HEK293 (cell line): ENCODE data around the gene VAV3.
A peak's percentile ranks its signal among the peaks of the same experiment; 100 is the strongest.

Experiments used
- CTCF ChIA-PET: fragments of 350-600 bp; formaldehyde crosslinking; extraction: SDS; loops from one replicate; lab custom pipeline; 2021; ENCODE audit warnings: antibody characterized with exemption; lab: Yijun Ruan, JAX
- POLR2A ChIA-PET: fragments of 300-600 bp; formaldehyde crosslinking; extraction: SDS; loops from one replicate; lab custom pipeline; 2020; ENCODE audit warnings: antibody characterized with exemption, inconsistent platforms; lab: Yijun Ruan, JAX
- H3K27ac ChIP-seq: fragments of 200-500 bp; sonication (Bioruptor generic); 2 replicates; pipeline ENCODE4 v1.5.1; 2014; ENCODE audit warnings: low read depth, low read length, control low read depth, inconsistent platforms; ENCODE audit errors: extremely low read depth
- H3K36me3 ChIP-seq, 2 experiments: fragments of 200-500 bp in 1 of 2; sonication (Bioruptor generic) in 1 of 2; 1 replicate in 1 of 2; 2 replicates in 1 of 2; pipeline ENCODE4 v1.5.1; 2014 to 2017; ENCODE audit warnings: inconsistent platforms in 2 of 2, low read length in 2 of 2; ENCODE audit not compliant: control insufficient read depth in 2 of 2, insufficient read depth in 1 of 2
- H3K4me1 ChIP-seq: fragments of 200-500 bp; sonication (Bioruptor generic); 2 replicates; pipeline ENCODE4 v1.5.1; 2014; ENCODE audit warnings: mild to moderate bottlenecking, low read length, inconsistent platforms; ENCODE audit not compliant: control insufficient read depth, insufficient read depth
- H3K4me3 ChIP-seq: 2 replicates; pipeline ENCODE4 v1.5.1; 2011; ENCODE audit warnings: low read depth, mild to moderate bottlenecking, control low read depth, low read length, moderate library complexity
- H3K9me3 ChIP-seq: fragments of 200-500 bp; sonication (Bioruptor generic); 2 replicates; pipeline ENCODE4 v1.5.1; 2014; ENCODE audit warnings: low read depth, low read length, inconsistent platforms; ENCODE audit not compliant: control insufficient read depth, insufficient read depth
- MZF1 ChIP-seq: fragments of 450-650 bp; formaldehyde crosslinking; IDR thresholded peaks from 2 replicates; pipeline ENCODE4 v1.5.1; 2017; ENCODE audit warnings: missing biosample characterization, missing genetic modification characterization, borderline replicate concordance
- OSR2 ChIP-seq: fragments of 450-650 bp; formaldehyde crosslinking; IDR thresholded peaks from 2 replicates; pipeline ENCODE4 v1.5.1; 2016; ENCODE audit warnings: missing biosample characterization, missing genetic modification characterization
- PATZ1 ChIP-seq: fragments of 450-650 bp; formaldehyde crosslinking; IDR thresholded peaks from 2 replicates; pipeline ENCODE4 v1.5.1; 2016; ENCODE audit warnings: missing biosample characterization, missing genetic modification characterization
- YY1 ChIP-seq: fragments of 450-650 bp; formaldehyde crosslinking; IDR thresholded peaks from 2 replicates; pipeline ENCODE4 v1.5.1; 2018; ENCODE audit warnings: missing biosample characterization, missing genetic modification characterization
- YY2 ChIP-seq: fragments of 450-650 bp; formaldehyde crosslinking; IDR thresholded peaks from 2 replicates; pipeline ENCODE4 v1.5.1; 2016; ENCODE audit warnings: missing biosample characterization, missing genetic modification characterization
- ZBTB17 ChIP-seq: fragments of 450-650 bp; formaldehyde crosslinking; IDR thresholded peaks from 2 replicates; pipeline ENCODE4 v1.5.1; 2016; ENCODE audit warnings: missing biosample characterization, missing genetic modification characterization
- ZBTB21 ChIP-seq: fragments of 450-650 bp; formaldehyde crosslinking; IDR thresholded peaks from 2 replicates; pipeline ENCODE4 v1.5.1; 2017; ENCODE audit warnings: missing biosample characterization, missing genetic modification characterization
- ZIC2 ChIP-seq: fragments of 450-650 bp; formaldehyde crosslinking; IDR thresholded peaks from 2 replicates; pipeline ENCODE4 v1.5.1; 2016; ENCODE audit warnings: missing biosample characterization, missing genetic modification characterization
- ZNF132 ChIP-seq: fragments of 450-650 bp; formaldehyde crosslinking; IDR thresholded peaks from 2 replicates; pipeline ENCODE4 v1.5.1; 2017; ENCODE audit warnings: missing biosample characterization, missing genetic modification characterization, borderline replicate concordance
- ZNF362 ChIP-seq: fragments of 450-650 bp; formaldehyde crosslinking; IDR thresholded peaks from 2 replicates; pipeline ENCODE4 v1.5.1; 2016; ENCODE audit warnings: missing biosample characterization, missing genetic modification characterization
- ZNF394 ChIP-seq: fragments of 450-650 bp; formaldehyde crosslinking; IDR thresholded peaks from 2 replicates; pipeline ENCODE4 v1.5.1; 2016; ENCODE audit warnings: missing biosample characterization, missing genetic modification characterization, mild to moderate bottlenecking, moderate library complexity, borderline replicate concordance
- ZNF529 ChIP-seq: fragments of 450-650 bp; formaldehyde crosslinking; IDR thresholded peaks from 2 replicates; pipeline ENCODE4 v1.5.1; 2017; ENCODE audit warnings: missing genetic modification characterization, missing biosample characterization; ENCODE audit not compliant: insufficient replicate concordance
- ZNF549 ChIP-seq: fragments of 450-650 bp; IDR thresholded peaks from 2 replicates; pipeline ENCODE4 v1.5.1; 2018; ENCODE audit warnings: missing biosample characterization, missing genetic modification characterization, mild to moderate bottlenecking, inconsistent platforms, moderate library complexity
- ZNF623 ChIP-seq: fragments of 450-650 bp; formaldehyde crosslinking; IDR thresholded peaks from 2 replicates; pipeline ENCODE4 v1.5.1; 2016; ENCODE audit warnings: missing biosample characterization, missing genetic modification characterization
- ZNF654 ChIP-seq: fragments of 450-650 bp; formaldehyde crosslinking; IDR thresholded peaks from 2 replicates; pipeline ENCODE4 v1.5.1; 2016; ENCODE audit warnings: low read depth, missing biosample characterization, missing genetic modification characterization
- ZNF660 ChIP-seq: fragments of 450-650 bp; IDR thresholded peaks from 2 replicates; pipeline ENCODE4 v1.5.1; 2018; ENCODE audit warnings: missing biosample characterization, mild to moderate bottlenecking, missing genetic modification characterization
- ZNF747 ChIP-seq: fragments of 450-650 bp; formaldehyde crosslinking; IDR thresholded peaks from 2 replicates; pipeline ENCODE4 v1.5.1; 2016; ENCODE audit warnings: missing biosample characterization, missing genetic modification characterization
- TF ChIP-seq, protein P1 (sequence below): fragments of 450-650 bp; formaldehyde crosslinking; IDR thresholded peaks from 2 replicates; pipeline ENCODE4 v1.5.1; 2016; ENCODE audit warnings: missing biosample characterization, missing genetic modification characterization
- TF ChIP-seq, protein P2 (sequence below): fragments of 450-650 bp; formaldehyde crosslinking; IDR thresholded peaks from 2 replicates; pipeline ENCODE4 v1.5.1; 2016; ENCODE audit warnings: missing biosample characterization, missing genetic modification characterization
- TF ChIP-seq, protein P3 (sequence below): fragments of 450-650 bp; formaldehyde crosslinking; IDR thresholded peaks from 2 replicates; pipeline ENCODE4 v1.5.1; 2016; ENCODE audit warnings: missing biosample characterization, missing genetic modification characterization

VAV3 gene

GRCh38 chr1:107750364-107750959 lies 214.5 kb downstream of the VAV3 start (continued):
- TF ChIP-seq, protein P1, sequence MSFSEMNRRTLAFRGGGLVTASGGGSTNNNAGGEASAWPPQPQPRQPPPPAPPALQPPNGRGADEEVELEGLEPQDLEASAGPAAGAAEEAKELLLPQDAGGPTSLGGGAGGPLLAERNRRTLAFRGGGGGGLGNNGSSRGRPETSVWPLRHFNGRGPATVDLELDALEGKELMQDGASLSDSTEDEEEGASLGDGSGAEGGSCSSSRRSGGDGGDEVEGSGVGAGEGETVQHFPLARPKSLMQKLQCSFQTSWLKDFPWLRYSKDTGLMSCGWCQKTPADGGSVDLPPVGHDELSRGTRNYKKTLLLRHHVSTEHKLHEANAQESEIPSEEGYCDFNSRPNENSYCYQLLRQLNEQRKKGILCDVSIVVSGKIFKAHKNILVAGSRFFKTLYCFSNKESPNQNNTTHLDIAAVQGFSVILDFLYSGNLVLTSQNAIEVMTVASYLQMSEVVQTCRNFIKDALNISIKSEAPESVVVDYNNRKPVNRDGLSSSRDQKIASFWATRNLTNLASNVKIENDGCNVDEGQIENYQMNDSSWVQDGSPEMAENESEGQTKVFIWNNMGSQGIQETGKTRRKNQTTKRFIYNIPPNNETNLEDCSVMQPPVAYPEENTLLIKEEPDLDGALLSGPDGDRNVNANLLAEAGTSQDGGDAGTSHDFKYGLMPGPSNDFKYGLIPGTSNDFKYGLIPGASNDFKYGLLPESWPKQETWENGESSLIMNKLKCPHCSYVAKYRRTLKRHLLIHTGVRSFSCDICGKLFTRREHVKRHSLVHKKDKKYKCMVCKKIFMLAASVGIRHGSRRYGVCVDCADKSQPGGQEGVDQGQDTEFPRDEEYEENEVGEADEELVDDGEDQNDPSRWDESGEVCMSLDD (tag by site-specific recombination) = no peak
- TF ChIP-seq ZNF394 (tag by site-specific recombination) = no peak
- 0 out of 2 replicates have a peak, but pooled peaks have one; percentile 31 for TF ChIP-seq ZBTB17 (tag by site-specific recombination)
- TF ChIP-seq YY2 (tag by site-specific recombination) = no peak

- Histone ChIP-seq H3K27ac (no peak overlapping the region), H3K9me3 (no peaks in the 10 kb centered on the region), H3K36me3 (no peaks in the 10 kb centered on the region), H3K4me3 (no peak overlapping the region)
- CTCF ChIA-PET = interaction anchor here (0.5 to 7.2 kb wide), 19 partner anchors 19 to 475 kb away, joined by 3 to 76 read pairs (median 4); no protein-coding TSS in a partner anchor
- POLR2A ChIA-PET = no interaction called here
- TF ChIP-seq ZNF549 (tag by site-specific recombination) (0 out of 2 replicates have a peak, but pooled peaks have one; percentile 4), YY1 (no peak), ZNF654 (tag by site-specific recombination) (peak; percentile 65)
- TF ChIP-seq, all 188 proteins: peak for 2
- H3K4me1 ChIP-seq = no peaks in the 10 kb centered on the region
Observed at GRCh38 chr1:107748531-107748930, 216.4 kb downstream of the VAV3 start.

DNA sequence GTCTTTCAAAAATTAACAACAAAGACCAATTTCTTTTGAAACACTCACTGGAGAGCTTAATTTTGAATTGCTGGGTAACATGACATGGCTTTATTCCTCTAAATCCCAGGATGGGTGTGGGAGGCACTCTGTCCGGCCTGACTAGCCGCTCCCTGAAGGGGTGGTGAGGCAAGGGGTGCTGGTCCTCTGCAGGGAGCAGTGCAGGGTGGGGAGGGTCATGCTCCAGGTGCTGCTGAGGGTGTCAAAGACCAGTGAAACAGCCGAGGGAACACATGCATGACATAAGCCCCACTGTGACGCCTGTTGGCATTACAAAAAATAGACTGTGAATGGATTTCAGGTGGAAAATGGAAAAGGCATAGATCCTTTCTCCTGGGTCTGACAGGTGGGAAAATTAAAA lies 223.7 kb downstream of the VAV3 start:
- H3K36me3 ChIP-seq = no peaks in the 10 kb centered on the region
- no peaks in the 10 kb centered on the region for H3K4me1 ChIP-seq
- POLR2A ChIA-PET = no interaction called here
- H3K9me3 ChIP-seq = no peaks in the 10 kb centered on the region
- TF ChIP-seq ZBTB17 (tag by site-specific recombination) (no peak), ZNF362 (tag by site-specific recombination) (no peak), ZNF623 (tag by site-specific recombination) (no peak), ZNF747 (tag by site-specific recombination) (no peak), ZIC2 (no peak)
- TF ChIP-seq, protein P2, sequence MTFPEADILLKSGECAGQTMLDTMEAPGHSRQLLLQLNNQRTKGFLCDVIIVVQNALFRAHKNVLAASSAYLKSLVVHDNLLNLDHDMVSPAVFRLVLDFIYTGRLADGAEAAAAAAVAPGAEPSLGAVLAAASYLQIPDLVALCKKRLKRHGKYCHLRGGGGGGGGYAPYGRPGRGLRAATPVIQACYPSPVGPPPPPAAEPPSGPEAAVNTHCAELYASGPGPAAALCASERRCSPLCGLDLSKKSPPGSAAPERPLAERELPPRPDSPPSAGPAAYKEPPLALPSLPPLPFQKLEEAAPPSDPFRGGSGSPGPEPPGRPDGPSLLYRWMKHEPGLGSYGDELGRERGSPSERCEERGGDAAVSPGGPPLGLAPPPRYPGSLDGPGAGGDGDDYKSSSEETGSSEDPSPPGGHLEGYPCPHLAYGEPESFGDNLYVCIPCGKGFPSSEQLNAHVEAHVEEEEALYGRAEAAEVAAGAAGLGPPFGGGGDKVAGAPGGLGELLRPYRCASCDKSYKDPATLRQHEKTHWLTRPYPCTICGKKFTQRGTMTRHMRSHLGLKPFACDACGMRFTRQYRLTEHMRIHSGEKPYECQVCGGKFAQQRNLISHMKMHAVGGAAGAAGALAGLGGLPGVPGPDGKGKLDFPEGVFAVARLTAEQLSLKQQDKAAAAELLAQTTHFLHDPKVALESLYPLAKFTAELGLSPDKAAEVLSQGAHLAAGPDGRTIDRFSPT (tag by site-specific recombination) = no peak
- TF ChIP-seq, all 188 proteins: peak for 0
- H3K27ac ChIP-seq = no peak overlapping the region
- CTCF ChIA-PET = interaction anchor here (0.6 to 1.1 kb wide), 2 partner anchors 9 to 17 kb away, joined by 3 to 6 read pairs; no protein-coding TSS in a partner anchor
- H3K4me3 ChIP-seq = no peak overlapping the region

DNA sequence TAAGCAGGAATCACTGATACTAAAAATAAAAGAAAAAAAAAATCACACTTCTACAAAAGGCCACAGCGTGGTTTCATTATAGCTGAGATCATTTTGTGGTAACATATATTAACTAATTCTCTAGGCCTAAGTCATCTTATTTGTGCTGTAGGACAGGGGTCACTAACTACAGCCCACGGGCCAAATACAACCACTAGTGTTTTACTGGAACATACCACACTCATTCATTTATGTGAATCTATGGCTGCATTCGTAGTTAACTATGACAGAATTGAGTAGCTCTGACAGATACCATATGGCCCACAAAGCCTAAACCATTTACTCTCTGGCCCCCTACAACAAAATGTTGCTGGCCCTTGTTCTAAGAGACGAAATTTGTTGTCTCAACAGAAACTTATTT lies 224.4 kb downstream of the VAV3 start:
- ChIA-PET POLR2A (no interaction called here), CTCF (interaction anchor here (0.6 to 1.1 kb wide), 2 partner anchors 9 to 166 kb away, joined by 5 to 6 read pairs; no protein-coding TSS in a partner anchor)
- Histone ChIP-seq H3K27ac (no peak overlapping the region), H3K36me3 (no peaks in the 10 kb centered on the region), H3K4me3 (no peak overlapping the region), H3K4me1 (no peaks in the 10 kb centered on the region), H3K9me3 (no peaks in the 10 kb centered on the region)
- TF ChIP-seq ZBTB21 = no peak
- no peak for TF ChIP-seq PATZ1 (tag by site-specific recombination)
- no peak for TF ChIP-seq ZNF132 (tag by site-specific recombination)
- no peak for TF ChIP-seq ZNF660 (tag by site-specific recombination)
- TF ChIP-seq ZNF529 (tag by site-specific recombination) = no peak
- TF ChIP-seq YY1 = no peak
- no peak for TF ChIP-seq OSR2
- TF ChIP-seq, protein P3, sequence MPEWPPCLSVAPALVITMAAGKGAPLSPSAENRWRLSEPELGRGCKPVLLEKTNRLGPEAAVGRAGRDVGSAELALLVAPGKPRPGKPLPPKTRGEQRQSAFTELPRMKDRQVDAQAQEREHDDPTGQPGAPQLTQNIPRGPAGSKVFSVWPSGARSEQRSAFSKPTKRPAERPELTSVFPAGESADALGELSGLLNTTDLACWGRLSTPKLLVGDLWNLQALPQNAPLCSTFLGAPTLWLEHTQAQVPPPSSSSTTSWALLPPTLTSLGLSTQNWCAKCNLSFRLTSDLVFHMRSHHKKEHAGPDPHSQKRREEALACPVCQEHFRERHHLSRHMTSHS (tag by site-specific recombination) = no peak
- no peak for TF ChIP-seq MZF1 (tag by site-specific recombination)
